Measurements from ENCODE around the gene CACNA1F. TPM values are rescaled to one million over a fixed set of nuclear protein-coding genes. Genes with fewer than 3 reads are reported as not detected.

The CACNA1F gene
- total and polyA plus RNA-seq, 10 of the 15 experiments (the other 5 are each of a cell fraction or from before 2014, with no cell fraction given): 0.01 to 0.32 (median 0.05) TPM; not detected in 5

DNA sequence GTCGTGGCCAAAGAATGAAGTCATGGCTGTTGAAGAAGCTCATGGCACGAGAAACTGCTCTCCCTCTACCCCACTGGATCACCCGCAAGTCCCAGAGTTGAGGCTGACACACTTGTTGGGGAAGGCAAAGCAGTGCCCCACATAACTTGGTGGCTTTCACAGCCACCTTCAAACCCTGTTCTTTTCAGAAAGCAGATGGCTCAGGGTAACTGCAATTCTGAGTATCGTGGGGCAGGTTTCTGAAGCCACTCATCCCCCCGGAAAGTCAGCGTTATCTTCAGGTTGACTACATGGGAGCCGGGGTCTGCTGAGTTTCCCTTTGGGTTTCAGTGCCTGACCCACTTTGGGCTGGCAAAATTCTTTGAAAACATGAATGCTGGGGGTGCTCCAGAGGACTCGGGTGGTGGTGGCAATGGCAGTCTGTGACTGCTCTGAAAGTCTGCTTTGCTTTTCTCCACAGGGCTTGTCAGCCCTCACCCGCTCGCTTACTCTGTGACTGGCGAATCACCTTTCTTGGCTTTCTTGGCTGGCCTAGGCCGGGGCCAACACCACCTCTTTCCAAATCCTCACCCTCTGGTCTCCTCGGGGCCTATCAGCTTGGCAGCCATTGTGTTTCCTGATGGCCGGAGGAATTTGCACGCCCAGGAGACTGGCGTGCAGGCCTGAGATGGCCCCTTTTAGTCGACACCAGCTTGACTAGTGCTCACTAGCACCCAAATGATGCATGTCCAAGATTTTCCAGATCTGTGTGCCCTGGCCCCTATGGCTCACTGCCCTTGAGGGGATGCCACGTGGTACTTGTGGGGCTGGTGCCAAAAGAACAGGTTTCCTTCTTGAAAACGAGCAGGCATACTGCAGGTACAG, 43.8 kb upstream of the CACNA1F start:
- ATAC-seq (no peak), DNase-seq (ENCODE audit: low read depth, low spot score) (no peak), FAIRE-seq (no peak)
- Histone ChIP-seq H3K9me3 (replicated peaks; ENCODE audit: control insufficient read depth, insufficient read depth, low read length) (no peaks in the 10 kb centered on the region), H3K4me2 (ENCODE audit: control insufficient read depth, insufficient read depth) (no peak overlapping the region), H3K4me1 (ENCODE audit: control insufficient read depth, insufficient read depth, low read length) (no peaks in the 10 kb centered on the region), H4K20me1 (ENCODE audit: control insufficient read depth, insufficient read depth) (no peaks in the 10 kb centered on the region), H2AFZ (ENCODE audit: control insufficient read depth, low read depth, low read length) (no peak overlapping the region), H3K4me3 (no peak overlapping the region), H3K27ac (ENCODE audit: control insufficient read depth, insufficient read depth) (no peak overlapping the region), H3K79me2 (ENCODE audit: control insufficient read depth, insufficient read depth, low read length) (peaks cover 2% of the 10 kb centered on the region; the same call in 1 of the 2 replicates), H3K36me3 (ENCODE audit: control insufficient read depth in 2 of 2, insufficient read depth in 2 of 2, low read length in 1 of 2) (no peaks in the 10 kb centered on the region), H3K27me3 (replicated peaks in 1 of 2; ENCODE audit: control insufficient read depth in 2 of 2, insufficient read depth in 2 of 2, low read length in 1 of 2) (no peaks in the 10 kb centered on the region), H3K9ac (ENCODE audit: control insufficient read depth, insufficient read depth, low read length) (no peak overlapping the region)
- ChIA-PET CTCF (no interaction called here), POLR2A (no interaction called here), SMC1A (ENCODE audit: uncharacterized antibody, unreplicated experiment) (no interaction called here), RAD21 (ENCODE audit: unreplicated experiment) (no interaction called here)
- intact Hi-C loops (cut with micrococcal nuclease; ENCODE audit: unreplicated experiment) (no loop called here), in situ Hi-C loops (cut with MboI) (no loop called here)
- no TSS peak for BruUV-seq (replicated peaks)
- TF ChIP-seq MTA3 (IDR thresholded peaks at IDR 0.05; ENCODE audit: borderline replicate concordance, low read length) (no peak), IKZF1 (conservative IDR thresholded peaks at IDR 0.05) (no peak), GATAD2B (conservative IDR thresholded peaks at IDR 0.05; ENCODE audit: low read depth) (no peak), ATF7 (IDR thresholded peaks at IDR 0.05; ENCODE audit: low read depth) (no peak), TBL1XR1 (IDR thresholded peaks at IDR 0.05; ENCODE audit: low read depth, low read length) (no peak), POU2F2 (IDR thresholded peaks at IDR 0.05; ENCODE audit: borderline replicate concordance, low read depth, low read length) (no peak), NBN (IDR thresholded peaks at IDR 0.05) (no peak), GABPA (IDR thresholded peaks at IDR 0.05; ENCODE audit: low read depth) (no peak)
- TF ChIP-seq, protein P1, sequence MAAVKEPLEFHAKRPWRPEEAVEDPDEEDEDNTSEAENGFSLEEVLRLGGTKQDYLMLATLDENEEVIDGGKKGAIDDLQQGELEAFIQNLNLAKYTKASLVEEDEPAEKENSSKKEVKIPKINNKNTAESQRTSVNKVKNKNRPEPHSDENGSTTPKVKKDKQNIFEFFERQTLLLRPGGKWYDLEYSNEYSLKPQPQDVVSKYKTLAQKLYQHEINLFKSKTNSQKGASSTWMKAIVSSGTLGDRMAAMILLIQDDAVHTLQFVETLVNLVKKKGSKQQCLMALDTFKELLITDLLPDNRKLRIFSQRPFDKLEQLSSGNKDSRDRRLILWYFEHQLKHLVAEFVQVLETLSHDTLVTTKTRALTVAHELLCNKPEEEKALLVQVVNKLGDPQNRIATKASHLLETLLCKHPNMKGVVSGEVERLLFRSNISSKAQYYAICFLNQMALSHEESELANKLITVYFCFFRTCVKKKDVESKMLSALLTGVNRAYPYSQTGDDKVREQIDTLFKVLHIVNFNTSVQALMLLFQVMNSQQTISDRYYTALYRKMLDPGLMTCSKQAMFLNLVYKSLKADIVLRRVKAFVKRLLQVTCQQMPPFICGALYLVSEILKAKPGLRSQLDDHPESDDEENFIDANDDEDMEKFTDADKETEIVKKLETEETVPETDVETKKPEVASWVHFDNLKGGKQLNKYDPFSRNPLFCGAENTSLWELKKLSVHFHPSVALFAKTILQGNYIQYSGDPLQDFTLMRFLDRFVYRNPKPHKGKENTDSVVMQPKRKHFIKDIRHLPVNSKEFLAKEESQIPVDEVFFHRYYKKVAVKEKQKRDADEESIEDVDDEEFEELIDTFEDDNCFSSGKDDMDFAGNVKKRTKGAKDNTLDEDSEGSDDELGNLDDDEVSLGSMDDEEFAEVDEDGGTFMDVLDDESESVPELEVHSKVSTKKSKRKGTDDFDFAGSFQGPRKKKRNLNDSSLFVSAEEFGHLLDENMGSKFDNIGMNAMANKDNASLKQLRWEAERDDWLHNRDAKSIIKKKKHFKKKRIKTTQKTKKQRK (IDR thresholded peaks at IDR 0.05; ENCODE audit: low read depth, low read length): no peak
- 56% methylated on average over 19 of the region's 19 CpGs for WGBS (ENCODE audit: insufficient coverage, insufficient replicate concordance, low lambda C conversion rate, missing lambda C conversion rate)

Data from GM12878 (cell line).